Adrenal gland (tissue), 12 donors: Measurements from ENCODE around the gene GLIS1. TPM values are rescaled to one million over a fixed set of nuclear protein-coding genes. Genes with fewer than 3 reads are reported as not detected.

Experiments used
- DNase-seq, 7 donors: peaks; one replicate each; pipeline ENCODE4 v3.0.0-alpha.2; 2019 to 2020
- H3K27ac ChIP-seq, 5 donors: fragments of 200-600 bp; sonication (generic) in 4 of 5; 1 replicate in 3 of 5; 2 replicates in 2 of 5; pipeline versions ENCODE4 v1.5.1 to v1.8.0; 2016 to 2020; ENCODE audit warnings: mild to moderate bottlenecking in 1 of 5
- H3K27me3 ChIP-seq: fragments of 200-600 bp; 2 replicates; pipeline ENCODE4 v1.8.0; 2021
- H3K36me3 ChIP-seq, 2 donors: fragments of 200-600 bp; replicated peaks in 1 of 2; 1 replicate in 1 of 2; 2 replicates in 1 of 2; pipeline versions ENCODE4 v1.5.1 to v1.8.0; 2018 to 2022
- H3K4me1 ChIP-seq, 2 donors: fragments of 200-600 bp; replicated peaks in 1 of 2; 1 replicate in 1 of 2; 2 replicates in 1 of 2; pipeline versions ENCODE4 v1.5.1 to v1.8.0; 2018 to 2021
- H3K4me3 ChIP-seq, 4 donors: fragments of 200-600 bp; sonication (generic) in 3 of 4; one replicate each; pipeline ENCODE4 v1.5.1; 2016 to 2018
- H3K9me3 ChIP-seq, 3 donors: fragments of 200-600 bp; sonication (generic) in 1 of 3; replicated peaks in 1 of 3; 1 replicate in 2 of 3; 2 replicates in 1 of 3; pipeline versions ENCODE4 v1.5.1 to v1.8.0; 2016 to 2021
- POLR2A ChIP-seq, 2 donors: fragments of 450-650 bp; IDR thresholded peaks; one replicate each; pipeline ENCODE4 v1.6.1; 2017; ENCODE audit warnings: antibody characterized with exemption in 2 of 2, mild to moderate bottlenecking in 2 of 2, moderate library complexity in 1 of 2
- WGBS, 4 donors: extraction: QIAGEN DNeasy Blood & Tissue Kit in 2 of 4; methylation state at CpG; one replicate each; pipeline versions ENCODE4 v1.1.5 to v1.1.7; 2013 to 2017; 5-methylcytosine and 5-hydroxymethylcytosine counted together
- intact Hi-C, 2 donors: fragments of 100-400 bp; cut with DNase I; formaldehyde crosslinking; loops; one replicate each; pipeline versions ENCODE4 v1.14.1 to v1.15.0; 2022 to 2023
- polyA plus RNA-seq, 3 donors: library from polyadenylated mRNA; stranded (reverse); fragments of 200-250 nt in 2 of 3; fragments of 350-450 nt in 1 of 3; fragmentation: Illumina TruSeq in 1 of 3; extraction: RNeasy Lipid Tissue Mini Kit (QIAGEN cat#74804) in 1 of 3; gene quantifications; one replicate each; pipeline ENCODE4 v1.2.3, GENCODE V29; 2013 to 2014
- total RNA-seq, 9 donors: library from RNA; depleted of rRNA in 4 of 9; stranded (reverse); fragments of >200 nt in 4 of 9; fragments of 120-200 nt in 1 of 9; fragmentation: NEBNext Ultra II Directional in 1 of 9; extraction: Animal tissue kit (Norgen Biotek cat#: 25700) in 1 of 9; gene quantifications; one replicate each; pipeline versions ENCODE4 v1.1.0 to v1.2.4, GENCODE V29; 2013 to 2023
- TF ChIP-seq, protein P1 (sequence below), 6 experiments: fragments of 450-650 bp in 4 of 6; fragments of 200-600 bp in 2 of 6; sonication (generic) in 1 of 6; IDR thresholded peaks; 1 replicate in 5 of 6; 2 replicates in 1 of 6; pipeline versions ENCODE4 v1.5.1 to v1.8.0; 2016 to 2021; ENCODE audit warnings: antibody characterized with exemption in 6 of 6, mild to moderate bottlenecking in 2 of 6, moderate library complexity in 1 of 6
- donor health status: healthy with polysubstance abuse.
- donor health status: Bipolar disorder and iron deficiency.
- donor health status: DM: yes; HTN: yes; CAD: no.
- donor health status: DM: no; HTN: no; CAD: no.
- donor health status: DM: no; HTN: no; CAD: no.
- donor health status: DM: yes; HTN: yes; CAD: no.

The GLIS1 gene
- total and polyA plus RNA-seq, 12 donors: 0.08 to 0.37 (median 0.14) TPM; not detected in 6

DNA sequence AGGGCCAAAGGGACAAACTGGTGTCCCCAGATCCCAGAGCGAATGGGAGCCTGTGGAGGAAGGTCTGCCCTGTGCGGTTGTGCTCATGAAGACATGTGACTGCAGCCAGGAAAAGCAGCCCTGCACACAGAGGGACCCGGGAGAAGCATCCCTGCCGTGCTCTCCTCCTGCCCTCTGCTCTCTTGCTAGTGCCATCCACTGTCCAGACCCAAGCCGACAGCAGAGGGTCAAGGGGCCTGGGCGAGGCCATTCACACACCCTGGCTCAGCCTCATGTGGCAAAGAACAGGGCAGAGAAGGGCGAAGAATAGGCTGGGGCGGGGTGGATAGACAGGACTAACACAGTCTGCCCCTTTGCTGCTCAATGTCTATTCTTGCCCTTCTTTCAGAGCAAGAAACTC lies 262.4 kb downstream of the GLIS1 start:
- H3K4me3 ChIP-seq: no peak overlapping the region
- H3K36me3 ChIP-seq: no peaks in the 10 kb centered on the region
- intact Hi-C loops: no loop called here
- no peaks in the 10 kb centered on the region for H3K4me1 ChIP-seq
- H3K27me3 ChIP-seq: no peaks in the 10 kb centered on the region
- WGBS, 4 donors: 78 to 87% (median 82%) methylated on average over 7 to 8 of the region's 8 CpGs
- H3K27ac ChIP-seq: no peak overlapping the region
- TF ChIP-seq, protein P1, sequence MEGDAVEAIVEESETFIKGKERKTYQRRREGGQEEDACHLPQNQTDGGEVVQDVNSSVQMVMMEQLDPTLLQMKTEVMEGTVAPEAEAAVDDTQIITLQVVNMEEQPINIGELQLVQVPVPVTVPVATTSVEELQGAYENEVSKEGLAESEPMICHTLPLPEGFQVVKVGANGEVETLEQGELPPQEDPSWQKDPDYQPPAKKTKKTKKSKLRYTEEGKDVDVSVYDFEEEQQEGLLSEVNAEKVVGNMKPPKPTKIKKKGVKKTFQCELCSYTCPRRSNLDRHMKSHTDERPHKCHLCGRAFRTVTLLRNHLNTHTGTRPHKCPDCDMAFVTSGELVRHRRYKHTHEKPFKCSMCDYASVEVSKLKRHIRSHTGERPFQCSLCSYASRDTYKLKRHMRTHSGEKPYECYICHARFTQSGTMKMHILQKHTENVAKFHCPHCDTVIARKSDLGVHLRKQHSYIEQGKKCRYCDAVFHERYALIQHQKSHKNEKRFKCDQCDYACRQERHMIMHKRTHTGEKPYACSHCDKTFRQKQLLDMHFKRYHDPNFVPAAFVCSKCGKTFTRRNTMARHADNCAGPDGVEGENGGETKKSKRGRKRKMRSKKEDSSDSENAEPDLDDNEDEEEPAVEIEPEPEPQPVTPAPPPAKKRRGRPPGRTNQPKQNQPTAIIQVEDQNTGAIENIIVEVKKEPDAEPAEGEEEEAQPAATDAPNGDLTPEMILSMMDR (IDR thresholded peaks at IDR 0.05): no peak
- TF ChIP-seq POLR2A (IDR thresholded peaks at IDR 0.05): no peak
- H3K9me3 ChIP-seq: no peaks in the 10 kb centered on the region
- no peak for DNase-seq

DNA sequence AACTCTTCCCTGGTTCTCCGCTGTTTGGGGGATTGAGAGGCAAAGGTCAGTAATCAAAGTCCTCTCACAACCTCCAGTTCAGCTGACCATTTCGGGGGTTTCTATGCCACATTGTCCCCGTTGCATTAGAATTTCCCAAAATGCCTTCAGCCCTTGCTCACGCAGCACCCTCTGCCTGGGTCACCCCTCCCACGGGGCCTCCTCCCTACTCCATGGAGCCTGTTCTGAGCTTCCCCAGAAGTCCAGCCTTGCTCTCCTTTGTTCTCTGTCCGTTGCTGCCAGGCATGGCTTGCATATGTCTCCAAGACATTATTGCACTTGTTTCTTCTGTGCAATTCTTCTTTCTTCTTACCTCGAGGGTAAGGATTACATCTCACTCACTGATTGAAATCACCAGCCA lies 263.3 kb downstream of the GLIS1 start:
- H3K27ac ChIP-seq: no peak overlapping the region
- H3K27me3 ChIP-seq: no peaks in the 10 kb centered on the region
- DNase-seq: no peak
- no peaks in the 10 kb centered on the region for H3K4me1 ChIP-seq
- H3K4me3 ChIP-seq: no peak overlapping the region
- H3K36me3 ChIP-seq: no peaks in the 10 kb centered on the region
- intact Hi-C loops: no loop called here
- TF ChIP-seq, protein P1 (IDR thresholded peaks at IDR 0.05): no peak
- TF ChIP-seq POLR2A (IDR thresholded peaks at IDR 0.05): no peak
- no peaks in the 10 kb centered on the region for H3K9me3 ChIP-seq
- 74 to 77% (median 77%) methylated on average over 7 of the region's 7 CpGs for WGBS, 4 donors

DNA sequence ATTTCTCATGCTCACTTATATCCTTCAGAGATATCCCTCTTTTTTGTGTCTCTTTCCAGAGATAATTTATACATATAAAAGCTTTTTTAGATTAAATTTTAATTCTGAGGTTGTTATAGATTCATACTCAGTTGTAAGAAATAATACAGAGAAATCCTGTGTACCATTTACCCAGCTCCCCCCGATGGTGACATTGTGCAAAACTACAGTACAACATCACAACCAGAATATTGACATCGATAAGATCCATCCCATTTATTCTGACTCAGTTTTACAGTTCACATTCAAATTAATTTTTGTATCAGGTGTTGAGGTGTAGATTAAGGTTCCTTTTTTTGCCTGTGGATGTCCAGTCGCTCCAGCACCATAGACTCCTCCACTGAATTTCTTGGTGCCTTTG lies 265.5 kb downstream of the GLIS1 start:
- Histone ChIP-seq H3K4me3 (no peak overlapping the region), H3K27ac (no peak overlapping the region), H3K27me3 (no peaks in the 10 kb centered on the region), H3K4me1 (no peaks in the 10 kb centered on the region), H3K9me3 (no peaks in the 10 kb centered on the region), H3K36me3 (no peaks in the 10 kb centered on the region)
- intact Hi-C loops: no loop called here
- WGBS, 4 donors: 79 to 88% (median 82%) methylated on average over 3 of the region's 3 CpGs
- no peak for DNase-seq
- TF ChIP-seq, protein P1 (IDR thresholded peaks at IDR 0.05): no peak
- no peak for TF ChIP-seq POLR2A (IDR thresholded peaks at IDR 0.05)

DNA sequence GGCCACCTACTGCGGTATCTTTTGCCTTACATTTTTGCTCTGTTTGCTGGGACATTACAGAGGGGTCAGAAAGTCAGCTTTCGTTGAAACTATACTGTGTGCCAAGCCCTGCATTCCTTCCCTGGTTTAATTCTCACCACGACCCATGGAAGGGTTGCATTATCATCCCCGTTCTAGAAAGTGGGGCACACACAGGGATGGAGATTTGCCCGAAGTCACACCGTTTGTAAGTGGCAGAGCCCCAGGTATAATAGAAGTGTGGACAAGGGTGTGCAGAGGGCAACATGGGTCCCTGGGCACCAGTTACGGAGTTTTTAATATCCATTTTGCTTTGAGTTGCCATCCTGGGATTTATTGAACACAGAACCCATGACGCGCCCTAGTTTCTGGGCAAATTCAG lies 268.0 kb downstream of the GLIS1 start:
- 86 to 94% (median 93%) methylated on average over 8 to 9 of the region's 9 CpGs for WGBS, 4 donors
- no peak for TF ChIP-seq POLR2A (IDR thresholded peaks at IDR 0.05)
- TF ChIP-seq, protein P1 (IDR thresholded peaks at IDR 0.05): no peak
- Histone ChIP-seq H3K4me1 (no peaks in the 10 kb centered on the region), H3K27me3 (no peaks in the 10 kb centered on the region), H3K36me3 (no peaks in the 10 kb centered on the region), H3K9me3 (no peaks in the 10 kb centered on the region), H3K27ac (no peak overlapping the region), H3K4me3 (no peak overlapping the region)
- DNase-seq: no peak
- intact Hi-C loops: no loop called here
